ENCODE measurements around the gene PPP2R3A. TPM values are rescaled to one million over a fixed set of nuclear protein-coding genes. Genes with fewer than 3 reads are reported as not detected.
"Not testable (repeated sequence)": the region's sequence is repeated elsewhere in the genome, so short reads cannot be mapped to it uniquely, and the experiment has no call there.

Gene PPP2R3A
- total RNA-seq, 5 donors from 2014 or later (not counting 1 experiment from before 2014, with no cell fraction given), result 0.19 to 0.95 (median 0.30) TPM

DNA sequence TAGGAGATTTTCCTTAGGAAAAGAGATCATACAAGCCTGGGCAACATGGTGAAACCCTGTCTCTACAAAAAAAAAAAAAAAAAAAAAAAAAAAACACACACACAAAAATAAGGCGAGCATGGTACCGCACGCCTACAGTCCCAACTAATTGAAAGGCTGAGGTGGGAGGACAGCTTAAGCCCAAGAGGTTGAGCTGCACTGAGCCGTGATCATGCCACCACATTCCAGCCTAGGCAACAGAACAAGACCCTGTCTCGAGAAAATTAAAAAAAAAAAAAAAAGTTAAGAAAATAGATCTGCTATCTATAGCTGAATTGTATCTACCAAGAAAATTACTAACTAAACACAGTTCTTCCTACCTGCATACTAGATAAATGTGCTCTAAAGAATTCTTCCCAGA lies 223.5 kb downstream of the PPP2R3A start:
- Mint-ChIP-seq H3K4me3 (peak overlapping the region; percentile 64 to 99 (median 88)), H3K9me3 (no peaks in the 10 kb centered on the region), H3K4me1 (peaks cover 91 to 100% (median 92%) of the 10 kb centered on the region in 3 donors), H3K27ac (peak overlapping the region in 1 of 2 donors; percentile 46), H3K36me3 (peaks cover 15% of the 10 kb centered on the region), H3K27me3 (no peaks in the 10 kb centered on the region)
- DNase-seq (no peak), ATAC-seq (replicated peaks in 1 of 4) (no peak)
- H3K27me3 ChIP-seq (replicated peaks in 1 of 2; ENCODE audit: control insufficient read depth in 2 of 2, extremely low read depth in 1 of 2, insufficient read depth in 2 of 2, low read length in 1 of 2), result no peaks in the 10 kb centered on the region
- no CpG with 5 or more reads among the region's 5 CpGs for WGBS (ENCODE audit: insufficient coverage)
- H3K36me3 ChIP-seq (ENCODE audit: control insufficient read depth in 2 of 2, extremely low read depth in 1 of 2, insufficient read depth in 1 of 2, low read length in 1 of 2), result peaks cover 0 to 2% of the 10 kb centered on the region in 2 donors
- POLR2A ChIA-PET, result interaction anchor here in 1 of 2 donors (0.5 to 0.7 kb wide), 2 partner anchors 10 to 64 kb away, joined by 4 to 7 read pairs; no protein-coding TSS in a partner anchor
- CTCF ChIA-PET, result interaction anchor here (0.6 to 1.3 kb wide), 4 partner anchors 9 to 1951 kb away, joined by 3 to 9 read pairs (median 5); no protein-coding TSS in a partner anchor
- peak overlapping the region in 1 of 2 donors; percentile 2 for H3K4me3 ChIP-seq (ENCODE audit: control insufficient read depth in 1 of 2, extremely low read depth in 1 of 2, low read length in 1 of 2)
- H3K27ac ChIP-seq (ENCODE audit: low read length), result no peak overlapping the region
- peaks cover 40 to 65% of the 10 kb centered on the region in 2 experiments for H3K4me1 ChIP-seq (ENCODE audit: control insufficient read depth in 1 of 2, extremely low read depth in 1 of 2, insufficient read depth in 2 of 2, low read length in 2 of 2)
- H3K9me3 ChIP-seq, result no peaks in the 10 kb centered on the region

DNA sequence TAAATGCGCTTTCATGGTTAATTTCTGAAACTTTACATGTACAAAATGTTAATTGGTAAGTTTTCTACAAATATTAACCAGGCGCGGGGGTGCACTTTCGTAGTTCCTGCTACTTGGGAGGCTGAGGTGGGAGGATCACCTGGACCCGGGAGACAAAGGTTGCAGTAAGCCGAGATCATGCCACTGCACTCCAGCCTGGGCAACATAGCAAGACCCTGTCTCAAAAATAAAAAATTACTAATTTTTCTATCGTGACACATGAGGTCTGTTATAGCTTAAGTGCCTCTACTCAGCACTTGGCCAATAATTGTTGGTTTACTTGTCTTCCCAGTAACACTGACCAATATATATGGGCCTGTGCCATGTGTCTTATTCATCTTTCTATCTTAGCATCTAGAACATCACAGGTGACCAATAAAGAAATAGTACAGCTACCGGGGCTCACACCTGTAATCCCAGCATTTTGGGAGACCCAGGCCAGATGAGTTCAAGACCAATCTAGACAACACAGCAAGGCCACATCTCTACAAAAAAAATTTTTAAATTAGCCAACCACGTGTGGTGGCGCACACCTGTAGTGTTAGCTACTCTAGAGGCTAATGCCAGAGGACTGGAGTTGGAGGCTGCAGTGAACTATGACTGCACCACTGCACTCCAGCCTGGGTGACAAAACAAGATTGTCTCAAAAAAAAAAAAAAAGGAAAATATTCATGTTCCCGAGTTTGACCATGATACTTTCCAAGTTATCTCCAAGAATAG lies 224.5 kb downstream of the PPP2R3A start:
- Histone ChIP-seq H3K36me3 (ENCODE audit: control insufficient read depth in 2 of 2, extremely low read depth in 1 of 2, insufficient read depth in 1 of 2, low read length in 1 of 2) (peaks cover 0 to 2% of the 10 kb centered on the region in 2 donors), H3K4me1 (ENCODE audit: control insufficient read depth in 1 of 2, extremely low read depth in 1 of 2, insufficient read depth in 2 of 2, low read length in 2 of 2) (peaks cover 39 to 58% of the 10 kb centered on the region in 2 experiments), H3K4me3 (ENCODE audit: control insufficient read depth in 1 of 2, extremely low read depth in 1 of 2, low read length in 1 of 2) (peak overlapping the region in 1 of 2 donors; percentile 45), H3K27ac (ENCODE audit: low read length) (no peak overlapping the region), H3K27me3 (replicated peaks in 1 of 2; ENCODE audit: control insufficient read depth in 2 of 2, extremely low read depth in 1 of 2, insufficient read depth in 2 of 2, low read length in 1 of 2) (no peaks in the 10 kb centered on the region), H3K9me3 (no peaks in the 10 kb centered on the region)
- ChIA-PET CTCF (interaction anchor here in 1 of 2 donors (0.7 to 1.3 kb wide), 5 partner anchors 20 to 83 kb away, joined by 3 to 9 read pairs (median 5); no protein-coding TSS in a partner anchor), POLR2A (interaction anchor here (0.6 to 0.7 kb wide), 5 partner anchors 68 to 563 kb away, joined by 3 to 10 read pairs (median 5); no protein-coding TSS in a partner anchor)
- Mint-ChIP-seq H3K4me3 (peak overlapping the region; percentile 88 to 99 (median 94)), H3K27me3 (no peaks in the 10 kb centered on the region), H3K4me1 (peaks cover 81 to 99% (median 83%) of the 10 kb centered on the region in 3 donors), H3K9me3 (no peaks in the 10 kb centered on the region), H3K27ac (peak overlapping the region in 1 of 2 donors; percentile 59), H3K36me3 (peaks cover 23% of the 10 kb centered on the region)
- 92% methylated on average over 6 of the region's 11 CpGs for WGBS (ENCODE audit: insufficient coverage)
- ATAC-seq (replicated peaks in 1 of 4), result no peak
- no peak for DNase-seq

GRCh38 chr3:136192195-136192594 lies 226.7 kb downstream of the PPP2R3A start:
- Mint-ChIP-seq H3K27ac (peak overlapping the region; percentile 86 to 97), H3K36me3 (peaks cover 25% of the 10 kb centered on the region), H3K4me3 (peak overlapping the region; percentile 88 to 99 (median 94)), H3K4me1 (peaks cover 62 to 84% (median 64%) of the 10 kb centered on the region in 3 donors)
- not testable (repeated sequence) for H3K9me3 ChIP-seq; H3K27me3 Mint-ChIP-seq; H3K27me3 ChIP-seq (replicated peaks in 1 of 2; ENCODE audit: control insufficient read depth in 2 of 2, extremely low read depth in 1 of 2, insufficient read depth in 2 of 2, low read length in 1 of 2); H3K9me3 Mint-ChIP-seq; DNase-seq; ATAC-seq (replicated peaks in 1 of 4); H3K36me3 ChIP-seq (ENCODE audit: control insufficient read depth in 2 of 2, extremely low read depth in 1 of 2, insufficient read depth in 1 of 2, low read length in 1 of 2)
- peaks cover 30 to 50% of the 10 kb centered on the region in 2 experiments for H3K4me1 ChIP-seq (ENCODE audit: control insufficient read depth in 1 of 2, extremely low read depth in 1 of 2, insufficient read depth in 2 of 2, low read length in 2 of 2)
- ChIA-PET CTCF (interaction anchor here in 1 of 2 donors (0.5 kb wide), 1 partner anchor 57 kb away, joined by 4 read pairs; no protein-coding TSS in a partner anchor), POLR2A (interaction anchor here (0.7 kb wide), 2 partner anchors 554 to 747 kb away, joined by 3 to 5 read pairs; no protein-coding TSS in a partner anchor)
- H3K27ac ChIP-seq (ENCODE audit: low read length), result peak overlapping the region; percentile 96
- peak overlapping the region; percentile 75 to 94 for H3K4me3 ChIP-seq (ENCODE audit: control insufficient read depth in 1 of 2, extremely low read depth in 1 of 2, low read length in 1 of 2)
- no CpG with 5 or more reads among the region's 6 CpGs for WGBS (ENCODE audit: insufficient coverage)

DNA sequence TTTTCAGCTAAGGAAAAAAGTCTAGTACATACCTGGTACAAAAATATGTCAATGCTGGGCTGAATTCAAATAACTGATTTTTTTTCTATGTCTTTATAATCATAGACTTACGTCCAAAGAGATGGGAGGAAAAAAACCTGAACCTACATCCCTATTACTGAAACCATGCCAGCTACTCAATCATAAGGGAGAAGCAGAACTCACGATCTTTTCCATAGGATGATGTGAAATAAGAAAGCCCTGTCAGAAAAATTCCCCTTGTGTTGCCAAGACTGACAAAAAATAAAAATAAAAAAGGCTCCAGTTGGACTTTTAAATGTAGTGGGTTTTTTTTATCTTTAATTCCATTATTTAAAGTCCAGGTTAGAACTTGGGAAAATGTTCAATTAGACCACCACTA lies 227.3 kb downstream of the PPP2R3A start:
- POLR2A ChIA-PET, result interaction anchor here (0.6 to 1.0 kb wide), 7 partner anchors 10 to 746 kb away, joined by 3 to 6 read pairs (median 3); no protein-coding TSS in a partner anchor
- peak overlapping the region; percentile 96 for H3K27ac ChIP-seq (ENCODE audit: low read length)
- H3K27me3 ChIP-seq (replicated peaks in 1 of 2; ENCODE audit: control insufficient read depth in 2 of 2, extremely low read depth in 1 of 2, insufficient read depth in 2 of 2, low read length in 1 of 2), result no peaks in the 10 kb centered on the region
- peaks cover 63 to 84% (median 63%) of the 10 kb centered on the region in 3 donors for H3K4me1 Mint-ChIP-seq
- H3K4me3 ChIP-seq (ENCODE audit: control insufficient read depth in 1 of 2, extremely low read depth in 1 of 2, low read length in 1 of 2), result peak overlapping the region; percentile 75 to 94
- DNase-seq (no peak), ATAC-seq (replicated peaks in 1 of 4) (no peak)
- peaks cover 32 to 45% of the 10 kb centered on the region in 2 experiments for H3K4me1 ChIP-seq (ENCODE audit: control insufficient read depth in 1 of 2, extremely low read depth in 1 of 2, insufficient read depth in 2 of 2, low read length in 2 of 2)
- H3K27me3 Mint-ChIP-seq, result no peaks in the 10 kb centered on the region
- no peaks in the 10 kb centered on the region for H3K9me3 ChIP-seq
- peak overlapping the region; percentile 88 to 99 (median 94) for H3K4me3 Mint-ChIP-seq
- no CpG with 5 or more reads among the region's 2 CpGs for WGBS (ENCODE audit: insufficient coverage)
- CTCF ChIA-PET, result interaction anchor here (0.5 to 1.1 kb wide), 5 partner anchors 10 to 560 kb away, joined by 3 to 8 read pairs (median 5); partner anchors contain the start of gene STAG1 (in 1 of the 2)
- H3K27ac Mint-ChIP-seq, result peak overlapping the region; percentile 86 to 97
- H3K36me3 ChIP-seq (ENCODE audit: control insufficient read depth in 2 of 2, extremely low read depth in 1 of 2, insufficient read depth in 1 of 2, low read length in 1 of 2), result peaks cover 0 to 2% of the 10 kb centered on the region in 2 donors
- H3K36me3 Mint-ChIP-seq, result peaks cover 25% of the 10 kb centered on the region
- H3K9me3 Mint-ChIP-seq, result no peaks in the 10 kb centered on the region

DNA sequence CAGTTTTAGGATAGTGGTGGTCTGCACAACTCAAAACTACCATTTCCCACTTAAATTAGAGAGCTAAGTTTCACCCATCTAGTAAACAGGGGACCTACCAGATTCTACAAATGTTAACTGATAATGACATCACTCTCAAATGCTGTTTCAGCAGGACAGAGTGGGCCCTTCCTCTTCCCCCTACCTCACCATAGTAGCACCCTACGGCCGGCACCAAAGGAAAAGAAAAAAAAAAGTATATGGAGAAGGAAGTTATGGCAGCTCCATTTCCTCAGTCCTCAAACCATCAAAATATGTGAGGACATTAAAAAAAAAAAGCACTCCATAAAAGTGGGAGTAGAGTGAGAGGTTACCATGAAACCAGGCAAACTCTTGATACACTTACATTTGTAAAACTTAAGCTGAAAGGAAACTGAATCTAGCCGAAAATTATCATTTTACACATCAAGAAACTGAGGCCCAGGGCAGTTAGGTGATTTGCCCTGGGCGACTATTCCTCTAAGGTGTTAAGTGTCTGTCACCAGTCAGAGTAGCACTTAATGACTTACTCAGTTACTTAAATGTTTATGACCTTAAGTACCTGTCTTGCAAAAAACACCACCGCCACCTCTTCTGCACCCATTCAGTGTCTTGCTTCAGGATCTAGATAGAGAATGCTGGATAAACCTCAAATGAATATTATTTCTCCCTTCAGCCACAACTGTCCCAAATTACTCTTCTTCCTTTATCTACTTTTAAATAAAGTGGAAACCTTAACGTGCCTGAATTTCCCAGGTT lies 227.9 kb downstream of the PPP2R3A start:
- H3K4me3 Mint-ChIP-seq, result peak overlapping the region; percentile 88 to 99 (median 94)
- no peaks in the 10 kb centered on the region for H3K36me3 ChIP-seq (ENCODE audit: control insufficient read depth in 2 of 2, extremely low read depth in 1 of 2, insufficient read depth in 1 of 2, low read length in 1 of 2)
- no peaks in the 10 kb centered on the region for H3K9me3 ChIP-seq
- H3K9me3 Mint-ChIP-seq, result no peaks in the 10 kb centered on the region
- no peaks in the 10 kb centered on the region for H3K27me3 ChIP-seq (replicated peaks in 1 of 2; ENCODE audit: control insufficient read depth in 2 of 2, extremely low read depth in 1 of 2, insufficient read depth in 2 of 2, low read length in 1 of 2)
- 0% methylated on average over 1 of the region's 6 CpGs for WGBS (ENCODE audit: insufficient coverage)
- H3K27ac Mint-ChIP-seq, result peak overlapping the region; percentile 97 to 99
- ChIA-PET POLR2A (interaction anchor here (0.5 to 1.9 kb wide), 12 partner anchors 10 to 668 kb away, joined by 3 to 13 read pairs (median 4); partner anchors contain the start of genes NCK1 (in 1 of the 2) and STAG1 (in 1 of the 2)), CTCF (interaction anchor here (0.6 to 4.6 kb wide), 6 partner anchors 9 to 559 kb away, joined by 3 to 31 read pairs (median 6); partner anchors contain the start of gene STAG1 (in 2 of the 2))
- DNase-seq (peak in 1 of 35 experiments; percentile 30), ATAC-seq (replicated peaks in 1 of 4) (no peak)
- H3K4me1 Mint-ChIP-seq, result peaks cover 62 to 83% (median 62%) of the 10 kb centered on the region in 3 donors
- no peaks in the 10 kb centered on the region for H3K27me3 Mint-ChIP-seq
- peak overlapping the region; percentile 96 for H3K27ac ChIP-seq (ENCODE audit: low read length)
- H3K36me3 Mint-ChIP-seq, result peaks cover 24% of the 10 kb centered on the region
- H3K4me3 ChIP-seq (ENCODE audit: control insufficient read depth in 1 of 2, extremely low read depth in 1 of 2, low read length in 1 of 2), result peak overlapping the region; percentile 75 to 94
- peaks cover 32 to 39% of the 10 kb centered on the region in 2 experiments for H3K4me1 ChIP-seq (ENCODE audit: control insufficient read depth in 1 of 2, extremely low read depth in 1 of 2, insufficient read depth in 2 of 2, low read length in 2 of 2)

All from T-cell (primary cell).